Measurements from ENCODE around the gene SEMA4C.

SEMA4C gene, protein sequence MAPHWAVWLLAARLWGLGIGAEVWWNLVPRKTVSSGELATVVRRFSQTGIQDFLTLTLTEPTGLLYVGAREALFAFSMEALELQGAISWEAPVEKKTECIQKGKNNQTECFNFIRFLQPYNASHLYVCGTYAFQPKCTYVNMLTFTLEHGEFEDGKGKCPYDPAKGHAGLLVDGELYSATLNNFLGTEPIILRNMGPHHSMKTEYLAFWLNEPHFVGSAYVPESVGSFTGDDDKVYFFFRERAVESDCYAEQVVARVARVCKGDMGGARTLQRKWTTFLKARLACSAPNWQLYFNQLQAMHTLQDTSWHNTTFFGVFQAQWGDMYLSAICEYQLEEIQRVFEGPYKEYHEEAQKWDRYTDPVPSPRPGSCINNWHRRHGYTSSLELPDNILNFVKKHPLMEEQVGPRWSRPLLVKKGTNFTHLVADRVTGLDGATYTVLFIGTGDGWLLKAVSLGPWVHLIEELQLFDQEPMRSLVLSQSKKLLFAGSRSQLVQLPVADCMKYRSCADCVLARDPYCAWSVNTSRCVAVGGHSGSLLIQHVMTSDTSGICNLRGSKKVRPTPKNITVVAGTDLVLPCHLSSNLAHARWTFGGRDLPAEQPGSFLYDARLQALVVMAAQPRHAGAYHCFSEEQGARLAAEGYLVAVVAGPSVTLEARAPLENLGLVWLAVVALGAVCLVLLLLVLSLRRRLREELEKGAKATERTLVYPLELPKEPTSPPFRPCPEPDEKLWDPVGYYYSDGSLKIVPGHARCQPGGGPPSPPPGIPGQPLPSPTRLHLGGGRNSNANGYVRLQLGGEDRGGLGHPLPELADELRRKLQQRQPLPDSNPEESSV

DNA sequence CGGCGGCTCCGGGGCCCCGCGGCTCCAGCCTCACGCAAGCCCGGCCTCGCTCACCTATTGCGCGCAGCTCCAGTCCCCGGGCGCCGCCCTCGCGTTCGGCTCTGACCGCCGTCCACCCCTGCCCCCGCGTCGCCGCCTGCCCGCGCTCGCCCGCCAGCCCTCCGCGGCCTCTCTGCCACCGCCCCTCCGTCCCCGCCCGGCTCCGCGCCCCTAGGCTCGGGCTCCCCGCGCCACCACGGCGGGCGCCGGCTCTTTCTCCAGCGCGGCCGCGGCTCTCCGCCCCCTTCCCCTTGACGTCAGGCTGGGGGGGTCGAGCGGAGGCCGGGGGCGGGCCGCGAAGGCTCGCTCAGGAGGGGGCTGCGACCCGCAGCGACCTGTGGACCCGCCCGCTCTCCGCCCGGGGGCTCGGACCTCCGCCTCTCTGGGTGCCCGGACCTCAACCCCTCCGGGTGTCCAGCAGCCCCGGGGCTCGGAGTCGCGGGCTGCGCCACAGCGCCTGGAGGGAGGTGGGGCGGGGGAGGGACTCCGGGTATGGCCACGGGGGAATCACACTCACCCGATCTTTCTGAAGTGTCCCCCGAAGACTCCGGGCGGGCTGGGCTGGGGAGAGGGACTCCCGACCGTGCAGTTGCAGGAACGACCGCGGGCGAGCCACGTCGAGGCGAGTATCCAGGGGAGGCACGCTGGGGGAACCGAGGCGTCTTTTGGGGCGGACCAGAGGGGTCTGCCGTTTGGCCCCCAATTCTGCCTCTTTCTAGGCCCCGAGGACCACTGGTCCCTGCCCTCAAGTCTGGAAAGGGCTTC is at the start of gene SEMA4C:
SEMA4C (minus strand) TSS at position 259 of the 804 bp plus-strand sequence. CDS start 2,194 bp downstream, outside the sequence.
- peak; percentile 33 for DNase-seq

DNA sequence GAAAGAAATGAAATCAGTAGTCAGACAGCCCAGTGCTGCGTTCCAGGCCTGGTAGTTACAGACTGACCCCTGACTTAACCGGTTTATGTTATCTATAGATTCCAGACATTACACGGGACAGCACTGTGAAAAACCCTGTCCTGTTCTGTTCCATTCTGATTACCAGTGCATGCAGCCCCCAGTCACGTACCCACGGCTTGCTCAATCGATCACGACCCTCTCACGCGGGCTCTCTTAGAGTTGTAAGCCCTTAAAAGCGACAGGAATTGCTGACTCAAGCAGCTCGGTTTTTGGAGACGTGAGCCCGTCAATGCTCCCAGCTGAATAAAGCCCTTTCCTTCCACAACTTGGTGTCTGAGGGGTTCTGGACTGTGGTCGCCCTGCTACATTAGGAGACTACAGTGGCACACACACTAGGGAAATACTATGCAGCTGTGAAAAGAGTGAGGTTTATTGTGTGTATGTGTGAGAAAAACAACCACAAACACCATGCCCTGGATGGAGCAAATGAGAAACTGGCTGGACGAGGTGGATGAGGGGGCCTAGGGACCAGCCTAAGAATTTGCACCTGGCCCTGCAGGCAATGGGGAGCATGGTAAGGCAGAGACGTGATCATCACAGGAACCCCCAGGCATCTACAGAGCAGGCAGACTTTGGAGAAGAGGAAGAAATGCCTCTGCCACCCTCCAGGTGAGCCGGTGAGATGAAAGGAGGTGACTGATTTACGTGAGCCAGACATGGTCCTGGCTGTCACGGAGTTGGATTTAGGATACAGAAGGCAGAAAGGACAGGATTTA is 49.1 kb upstream of the SEMA4C start:
- no peak for DNase-seq

DNA sequence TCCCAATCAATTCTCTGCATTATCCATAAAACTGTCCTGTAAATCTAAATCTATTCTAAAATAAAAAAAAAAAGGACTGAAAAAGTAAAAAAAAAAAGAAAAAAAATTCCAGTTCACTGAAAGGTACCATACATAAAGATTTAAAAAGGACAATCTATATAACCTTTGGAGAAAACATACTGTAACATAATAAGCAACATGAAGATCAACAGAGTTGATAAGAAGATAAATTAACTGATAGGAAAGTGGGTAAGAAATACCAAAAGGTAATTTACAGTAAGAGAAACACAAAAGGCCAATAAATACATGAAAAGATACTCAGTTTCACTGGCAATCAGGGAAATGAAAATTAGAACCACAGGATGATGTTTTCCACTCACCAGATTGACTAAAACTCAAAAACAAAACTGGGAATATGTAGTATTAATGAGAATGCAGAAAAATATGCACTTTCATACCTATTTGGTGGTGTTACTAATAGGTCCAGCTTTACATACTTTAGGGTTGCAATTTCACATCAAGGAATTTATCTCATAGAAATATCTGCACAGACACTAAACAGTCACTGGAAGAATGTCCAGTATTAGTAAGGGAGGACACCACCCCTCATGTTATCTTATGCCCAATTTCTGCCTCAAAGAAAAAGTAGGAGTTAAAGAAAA is 48.3 kb upstream of the SEMA4C start:
- no peak for DNase-seq

DNA sequence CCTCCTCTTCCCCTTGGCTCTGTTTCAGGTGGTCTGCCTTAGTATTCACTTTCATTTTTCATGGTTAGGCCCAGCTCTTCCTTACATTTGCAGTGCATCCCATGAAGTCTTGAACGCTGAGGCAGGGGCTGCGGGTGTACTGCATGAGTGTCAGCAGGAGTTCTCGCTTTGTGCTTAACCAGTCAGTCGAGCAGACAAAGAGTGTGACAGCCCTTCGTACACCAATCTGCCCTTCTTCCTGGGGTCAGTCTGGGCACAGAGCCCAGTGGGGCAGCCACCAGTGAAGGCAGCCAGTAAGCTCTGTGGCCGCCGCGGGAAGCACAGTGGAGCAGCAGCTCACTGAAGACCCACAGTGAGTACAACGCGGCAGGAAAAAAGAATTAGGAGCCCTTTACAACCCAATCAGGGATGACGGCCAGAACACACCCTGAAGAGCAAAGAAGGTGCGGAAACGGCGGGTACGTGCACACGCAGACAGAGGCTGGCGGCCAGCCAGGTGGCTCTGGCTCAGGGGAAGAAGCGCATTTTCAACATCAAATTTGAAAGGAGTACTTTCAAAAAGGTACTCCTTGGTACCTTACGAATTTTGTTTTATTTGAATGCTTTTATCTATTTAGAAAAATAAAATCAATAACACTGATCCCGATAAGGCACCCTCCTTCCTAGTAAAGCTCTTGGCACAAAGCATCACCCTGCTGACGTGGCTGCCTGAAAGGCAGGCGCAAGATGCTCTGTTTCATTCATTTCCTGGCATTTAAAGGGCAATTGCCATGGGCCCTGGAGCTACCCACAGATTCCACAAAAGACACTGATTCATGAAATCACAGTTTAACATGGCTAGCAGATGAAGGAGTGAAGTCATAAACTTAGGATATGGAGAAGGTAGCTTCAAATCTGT is 47.0 kb upstream of the SEMA4C start:
- no peak for DNase-seq

DNA sequence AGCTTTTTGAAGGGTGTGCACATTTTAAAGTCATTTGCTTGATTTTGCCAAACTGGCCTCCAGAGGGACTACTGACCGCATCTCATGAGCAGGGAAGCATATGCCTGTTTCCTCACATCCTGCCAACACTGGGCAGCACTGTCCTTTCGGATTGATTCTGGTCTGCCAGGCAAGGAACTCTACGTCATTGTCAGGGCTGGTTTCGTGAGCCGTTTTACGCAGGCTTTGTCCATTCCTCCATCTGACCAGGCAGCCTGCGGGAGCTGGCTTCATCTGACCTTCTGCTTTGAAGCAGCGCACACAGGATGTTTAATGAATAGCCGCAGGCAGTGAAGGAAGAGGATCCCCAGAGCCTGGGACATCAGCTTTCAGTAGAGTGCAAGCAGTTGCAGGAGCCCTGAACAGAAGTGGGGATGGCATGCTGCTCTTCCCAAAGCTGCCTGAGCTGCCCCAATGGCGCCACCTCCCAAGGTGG is 46.3 kb upstream of the SEMA4C start:
- DNase-seq: no peak

DNA sequence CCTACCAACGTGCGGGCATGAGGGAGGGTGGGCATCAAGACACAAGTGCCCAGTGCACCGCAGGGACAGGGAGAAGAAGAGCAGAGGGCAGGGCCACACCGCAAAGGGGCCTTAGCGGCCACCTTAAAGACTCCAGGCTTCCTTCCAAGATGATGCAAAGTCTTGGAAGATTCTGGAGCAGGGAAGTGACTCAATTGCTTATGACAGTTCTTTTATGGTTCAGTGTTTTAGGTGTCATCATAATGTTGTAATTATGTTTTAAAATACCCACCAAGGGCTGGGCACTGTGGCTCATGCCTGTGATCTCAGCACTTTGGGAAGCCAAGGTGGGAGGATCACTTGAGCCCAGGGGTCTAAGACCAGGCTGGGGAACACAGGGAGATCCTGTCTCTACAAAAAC is 44.5 kb upstream of the SEMA4C start:
- DNase-seq: no peak

DNA sequence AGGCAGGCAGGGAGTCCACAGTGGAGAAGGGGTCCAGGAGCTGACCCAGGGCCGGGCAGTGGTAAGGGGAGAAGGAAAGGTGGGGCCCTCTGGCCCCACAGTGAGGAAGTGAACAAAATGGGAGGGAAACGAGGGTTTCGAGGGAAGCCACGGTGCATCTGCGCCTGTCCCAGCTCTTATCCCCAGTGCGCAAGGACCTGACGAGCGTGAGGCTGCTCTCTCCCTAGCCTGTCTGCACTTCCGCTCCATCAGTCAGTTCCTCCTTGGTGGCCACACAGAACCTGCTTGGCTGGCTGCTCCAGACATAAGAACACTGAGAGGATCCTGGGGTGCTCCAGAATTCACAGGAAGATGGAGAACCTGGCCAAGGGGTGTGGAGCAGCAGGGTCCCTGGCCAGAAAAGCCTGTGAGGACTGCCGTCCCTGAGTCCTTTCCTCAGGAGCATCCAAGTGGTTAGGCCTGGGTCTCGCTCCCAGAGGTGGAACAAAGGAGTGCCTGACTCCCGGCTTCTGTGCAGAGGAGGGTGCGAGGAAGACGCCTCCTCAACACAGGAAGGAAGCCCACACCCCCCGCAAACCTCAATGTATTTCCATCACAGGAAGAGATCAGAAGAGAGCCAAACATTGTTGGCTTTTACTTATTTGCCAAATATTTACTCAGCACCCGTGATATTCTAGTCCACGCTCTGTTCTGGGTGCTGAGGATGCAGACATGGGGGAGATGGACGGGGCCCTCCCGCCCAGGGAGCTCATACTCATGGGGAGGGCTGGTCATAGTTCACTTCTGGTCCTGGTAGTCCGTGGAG is 43.7 kb upstream of the SEMA4C start:
- no peak for DNase-seq

DNA sequence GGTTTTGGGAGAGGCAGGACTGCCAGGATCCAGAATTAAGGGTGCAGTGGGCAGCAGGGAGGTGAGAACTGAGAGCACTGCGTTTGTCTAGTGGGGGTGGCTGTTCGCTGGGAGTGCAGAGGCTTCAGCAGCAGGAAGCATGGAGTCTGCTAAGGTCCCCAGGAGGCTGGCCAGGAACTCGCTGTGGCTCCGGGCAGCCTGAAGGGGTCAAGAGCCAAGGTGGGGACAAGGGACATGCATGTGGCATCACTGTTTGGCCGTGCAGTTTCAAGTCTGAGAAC is 43.2 kb upstream of the SEMA4C start:
- DNase-seq: no peak

DNA sequence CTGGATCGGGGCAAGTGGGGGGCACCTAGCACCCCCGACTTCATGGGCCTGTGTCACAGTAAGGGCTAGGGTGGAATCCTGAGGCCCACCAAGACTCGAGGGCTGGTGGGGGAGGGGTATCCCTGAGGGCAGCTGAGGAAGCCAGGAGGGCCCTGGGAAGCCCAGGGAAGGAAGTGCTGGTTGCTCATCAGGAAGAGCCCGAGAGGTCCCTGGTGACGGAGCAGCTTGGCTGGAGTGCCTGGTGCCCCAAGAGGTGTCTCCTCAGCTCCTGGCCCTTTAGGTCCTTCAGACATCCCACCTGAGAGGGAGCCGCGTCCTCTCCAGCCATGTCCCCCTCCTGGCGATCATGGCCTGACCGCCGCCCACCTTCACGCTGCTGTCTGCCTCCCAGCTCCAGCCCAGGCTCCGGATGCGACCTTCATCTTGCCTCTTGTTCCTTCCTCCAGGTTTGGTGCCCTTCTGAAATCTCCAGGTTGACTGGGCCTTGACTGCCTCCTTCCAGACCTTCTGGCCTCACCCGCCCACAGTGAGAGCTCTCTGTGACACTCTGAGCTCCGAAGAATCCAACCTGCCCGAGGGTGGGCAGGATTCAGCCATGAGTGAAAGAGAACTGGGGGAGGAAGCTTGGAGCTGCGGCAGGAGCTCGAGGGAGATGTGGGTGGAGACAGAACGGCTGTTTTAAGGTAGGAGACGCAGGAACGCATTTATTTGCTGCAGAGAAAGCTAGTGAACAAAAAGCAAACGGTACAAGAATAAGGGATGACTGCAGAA is 42.7 kb upstream of the SEMA4C start:
- DNase-seq: no peak

DNA sequence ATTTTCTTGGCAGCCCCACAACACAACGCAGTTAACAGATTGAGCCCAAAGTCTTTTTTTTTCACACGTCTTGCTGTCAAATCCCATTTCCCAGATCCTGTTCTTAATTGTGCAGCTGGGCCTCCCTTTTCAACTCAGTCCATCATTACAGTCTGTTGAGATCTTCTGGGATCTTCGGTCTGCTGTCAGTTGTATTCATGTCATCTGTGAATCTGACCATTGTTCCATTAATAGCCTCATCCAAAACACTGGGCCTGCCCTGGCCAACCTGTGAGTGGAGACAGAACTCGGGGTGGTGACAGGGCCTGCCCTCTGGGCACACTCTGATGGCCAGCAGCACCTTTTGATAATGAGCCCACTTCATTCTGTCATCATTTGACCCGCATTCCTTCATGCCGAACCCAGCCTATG is 39.7 kb upstream of the SEMA4C start:
- no peak for DNase-seq

DNA sequence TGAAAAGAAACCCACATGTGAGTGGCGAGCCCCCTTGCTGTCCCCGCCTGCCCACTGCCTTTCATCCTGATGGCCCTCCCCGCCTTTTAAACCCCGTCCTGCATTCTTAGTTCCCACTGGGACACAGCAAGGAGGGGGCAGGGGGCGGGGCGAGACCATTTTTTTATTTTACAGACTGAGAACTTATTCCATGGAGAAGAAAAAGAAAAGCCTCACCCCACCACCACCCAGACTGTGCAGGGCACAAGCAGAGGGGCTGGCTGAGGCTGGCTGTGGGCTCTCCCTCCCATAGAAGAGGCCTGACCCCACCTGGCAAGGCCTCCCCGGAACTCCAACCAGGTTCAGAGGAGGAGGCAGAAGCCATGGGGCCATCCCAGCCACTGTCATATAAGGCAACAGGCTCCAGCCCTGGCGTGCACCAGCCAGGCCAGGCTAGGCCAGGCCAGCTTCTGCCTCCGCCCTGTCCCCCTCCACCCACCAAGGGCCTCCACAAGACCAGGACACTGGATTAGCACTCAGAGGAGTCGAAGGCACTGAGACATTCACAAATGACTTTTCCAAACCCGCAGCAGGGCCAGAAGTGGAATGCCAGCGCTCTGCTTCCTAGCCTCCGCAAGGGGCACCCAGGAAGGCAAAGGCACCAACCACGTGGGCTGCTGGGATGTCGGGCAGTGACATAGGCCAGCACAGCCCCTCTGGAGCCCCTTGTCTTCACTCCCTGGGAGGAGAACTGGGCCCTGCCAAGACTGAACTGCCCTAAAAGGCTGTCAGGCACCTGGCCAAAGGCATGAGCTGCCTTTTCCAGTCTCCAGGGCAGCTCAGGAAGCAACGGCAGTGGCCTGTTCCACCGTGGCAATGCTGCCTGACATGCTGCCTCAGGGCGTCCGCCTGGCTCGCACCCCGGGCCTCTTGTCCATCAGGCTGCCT is 37.5 kb upstream of the SEMA4C start:
- peak; percentile 32 for DNase-seq

DNA sequence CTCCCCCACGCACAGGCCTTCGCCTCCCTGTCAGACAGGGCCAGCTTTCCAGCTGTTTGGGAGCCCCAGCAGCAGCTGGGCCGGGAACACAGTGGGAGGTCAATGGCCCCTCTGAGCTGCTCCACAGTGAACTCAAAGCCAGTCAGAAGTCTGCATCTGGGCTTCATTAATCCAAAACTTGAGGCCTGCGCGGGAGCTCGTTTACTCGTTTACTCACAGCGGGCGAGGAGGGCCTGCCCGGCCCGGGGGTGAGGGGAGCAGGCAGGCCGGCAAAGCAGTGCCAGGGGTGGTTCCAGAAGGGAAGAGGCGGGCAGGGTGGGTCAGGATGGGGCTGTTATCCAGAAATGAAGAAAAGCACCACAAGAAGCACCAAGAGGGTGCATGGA is 36.8 kb upstream of the SEMA4C start:
- DNase-seq: no peak

DNA sequence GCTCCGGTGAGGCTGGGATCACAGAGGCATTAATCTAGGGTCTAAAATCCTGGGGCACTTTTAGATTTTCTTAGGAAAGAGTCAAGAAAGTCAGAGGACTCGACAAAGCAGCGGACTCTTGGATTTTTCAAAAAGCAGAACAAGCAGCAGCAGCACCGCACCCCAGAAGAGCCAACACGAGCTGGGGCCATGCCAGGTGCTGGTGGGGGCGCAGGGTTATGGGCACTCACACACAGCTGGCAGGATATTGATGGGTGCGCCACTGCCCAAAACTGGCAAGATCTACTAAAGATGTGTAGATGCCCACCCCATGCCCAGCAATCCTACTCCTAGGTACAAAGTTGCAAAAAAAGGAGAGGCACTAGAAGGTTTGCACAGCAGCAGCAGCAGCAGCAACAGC is 33.9 kb upstream of the SEMA4C start:
- DNase-seq: no peak

DNA sequence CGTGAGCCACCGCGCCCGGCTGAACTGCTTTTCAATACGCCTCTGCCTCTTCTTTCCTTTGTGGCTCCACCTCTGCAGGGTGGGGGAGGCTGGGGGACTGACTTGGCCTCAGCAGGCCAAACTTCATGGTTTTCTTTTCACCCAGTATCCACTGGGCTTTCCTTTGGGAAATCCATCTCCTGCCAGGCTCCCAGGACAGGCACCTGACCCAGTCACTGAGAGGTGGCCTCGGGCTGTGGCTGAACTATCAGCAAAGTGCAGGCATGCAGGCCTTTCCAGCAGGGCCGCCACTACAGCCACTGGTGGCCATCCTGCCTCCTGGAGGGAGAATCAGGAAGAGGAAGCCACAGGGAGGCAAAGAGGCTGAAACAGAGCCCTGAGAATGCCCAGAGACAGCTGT is 33.4 kb upstream of the SEMA4C start:
- DNase-seq: no peak

DNA sequence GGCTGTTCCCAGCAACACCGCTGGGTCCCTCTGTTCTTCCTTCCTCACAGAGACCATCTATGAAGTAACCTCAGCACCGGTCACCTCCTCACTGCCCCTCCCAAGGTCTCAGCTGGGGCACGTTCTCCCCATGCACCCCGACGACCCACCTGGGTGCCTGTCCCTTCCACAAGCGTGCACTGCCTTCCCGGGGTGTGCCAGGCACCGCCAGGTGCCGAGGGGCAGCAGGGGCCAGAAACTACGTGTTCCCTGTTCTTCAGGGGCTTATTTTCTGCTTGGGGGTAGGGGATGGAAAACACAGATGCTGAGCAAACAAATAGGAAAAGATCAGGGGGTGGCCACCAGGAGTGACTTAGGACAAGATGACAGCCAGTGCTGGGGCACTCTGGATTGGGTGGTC is 30.4 kb upstream of the SEMA4C start:
- DNase-seq: no peak

DNA sequence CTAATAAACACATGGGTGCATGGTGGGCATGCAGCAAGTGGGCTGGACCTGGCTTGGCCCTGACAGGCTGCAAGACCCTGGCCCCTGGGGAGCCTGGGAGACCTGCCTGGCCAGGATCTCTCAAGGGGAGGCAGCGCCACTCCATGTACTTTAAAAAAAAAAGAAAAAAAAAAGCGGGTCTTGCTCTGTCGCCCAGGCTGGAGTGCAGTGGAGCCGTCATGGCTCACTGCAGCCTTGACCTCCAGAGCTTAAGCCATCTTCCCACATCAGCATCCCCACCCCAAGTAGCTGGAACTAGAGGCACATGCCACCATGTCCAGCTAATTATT is 29.5 kb upstream of the SEMA4C start:
- DNase-seq: no peak

DNA sequence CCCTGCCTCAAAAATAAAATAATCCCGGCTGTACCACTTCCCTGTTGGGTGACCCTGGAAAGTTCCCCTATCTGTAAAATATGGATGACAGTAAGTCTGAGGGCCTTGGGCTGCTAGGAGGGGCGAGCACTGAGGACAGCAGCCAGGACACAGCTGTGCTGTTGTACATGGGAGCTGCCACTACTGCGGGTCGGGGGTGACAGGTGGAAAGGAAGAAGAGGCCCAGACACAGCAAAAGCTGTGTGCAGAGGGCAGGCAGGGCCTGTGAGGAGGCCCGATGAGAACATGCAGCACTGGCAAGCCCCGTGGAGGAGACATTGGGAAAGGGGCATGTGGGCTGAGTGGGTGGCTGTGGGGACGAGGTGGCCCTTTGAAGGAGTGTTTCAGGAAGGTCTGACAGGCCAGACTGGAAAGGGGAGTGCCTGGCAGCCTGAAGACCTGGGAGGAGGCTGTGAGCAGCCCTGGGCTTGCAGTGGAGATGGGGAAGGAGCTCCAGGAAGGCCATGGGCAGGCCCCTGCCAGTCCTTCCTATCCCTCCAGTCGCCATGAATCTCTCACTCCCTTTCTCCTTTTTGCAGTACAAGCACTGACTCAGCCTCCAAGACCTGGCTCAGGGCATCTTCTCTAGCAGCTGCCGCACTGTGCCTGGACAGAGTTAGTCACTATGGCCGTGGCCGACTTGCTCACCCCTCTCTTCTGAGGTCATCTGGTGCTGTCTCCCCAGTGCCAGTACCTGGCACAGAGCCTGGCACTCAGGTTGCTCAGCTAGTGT is 28.9 kb upstream of the SEMA4C start:
- DNase-seq: no peak

DNA sequence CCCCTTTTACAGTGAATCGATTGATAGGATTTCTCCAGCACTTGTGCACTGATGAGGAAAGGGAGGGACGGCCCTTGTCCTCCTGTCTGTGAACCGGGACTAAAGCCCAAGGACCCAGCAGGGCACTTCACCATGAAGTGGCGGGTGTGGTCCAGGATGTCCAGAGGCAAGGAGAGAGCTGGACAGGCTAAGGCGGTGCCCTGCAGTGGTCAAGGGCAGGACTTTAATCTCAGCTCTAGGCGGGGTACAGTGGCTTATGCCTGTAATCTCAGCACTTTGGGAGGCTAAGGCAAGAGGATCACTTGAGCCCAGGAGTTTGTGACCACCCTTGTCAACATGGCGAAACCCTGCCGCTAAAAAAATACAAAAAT is 28.2 kb upstream of the SEMA4C start:
- DNase-seq: no peak
